ENCODE data around the gene ARHGAP15. TPM values are rescaled to one million over a fixed set of nuclear protein-coding genes. Genes with fewer than 3 reads are reported as not detected.

The ARHGAP15 gene
- total and polyA plus RNA-seq, 12 donors = 4.7 to 33.8 (median 10.4) TPM

- Histone ChIP-seq H3K36me3 (replicated peaks in 1 of 2) (no peaks in the 10 kb centered on the region), H3K4me1 (replicated peaks in 1 of 2) (no peaks in the 10 kb centered on the region), H3K27me3 (no peaks in the 10 kb centered on the region), H3K9me3 (replicated peaks in 1 of 3) (no peaks in the 10 kb centered on the region), H3K27ac (no peak overlapping the region), H3K4me3 (no peak overlapping the region)
- DNase-seq = no peak
- intact Hi-C loops (cut with DNase I) = no loop called here
- TF ChIP-seq CTCF (IDR thresholded peaks at IDR 0.05) = no peak
- TF ChIP-seq POLR2A (IDR thresholded peaks at IDR 0.05) = no peak
- WGBS, 4 donors = 72 to 76% (median 74%) methylated on average over 9 of the region's 9 CpGs
These were observed 216.9 kb downstream of the ARHGAP15 start for GRCh38 chr2:143345887-143346787.

GRCh38 chr2:143347271-143347695 is 218.1 kb downstream of the ARHGAP15 start:
- H3K9me3 ChIP-seq (replicated peaks in 1 of 3) = no peaks in the 10 kb centered on the region
- no peaks in the 10 kb centered on the region for H3K4me1 ChIP-seq (replicated peaks in 1 of 2)
- no peak for TF ChIP-seq CTCF (IDR thresholded peaks at IDR 0.05)
- TF ChIP-seq POLR2A (IDR thresholded peaks at IDR 0.05) = no peak
- no peak overlapping the region for H3K27ac ChIP-seq
- 75 to 84% (median 78%) methylated on average over 10 of the region's 10 CpGs for WGBS, 4 donors
- no peak overlapping the region for H3K4me3 ChIP-seq
- no peaks in the 10 kb centered on the region for H3K27me3 ChIP-seq
- intact Hi-C loops (cut with DNase I) = no loop called here
- DNase-seq = no peak
- no peaks in the 10 kb centered on the region for H3K36me3 ChIP-seq (replicated peaks in 1 of 2)

- intact Hi-C loops (cut with DNase I) = no loop called here
- H3K27me3 ChIP-seq = no peaks in the 10 kb centered on the region
- H3K4me1 ChIP-seq (replicated peaks in 1 of 2) = no peaks in the 10 kb centered on the region
- WGBS, 4 donors = 75 to 83% (median 79%) methylated on average over 4 of the region's 4 CpGs
- no peak for DNase-seq
- TF ChIP-seq POLR2A (IDR thresholded peaks at IDR 0.05) = no peak
- TF ChIP-seq CTCF (IDR thresholded peaks at IDR 0.05) = no peak
- H3K36me3 ChIP-seq (replicated peaks in 1 of 2) = no peaks in the 10 kb centered on the region
- no peak overlapping the region for H3K4me3 ChIP-seq
- no peak overlapping the region for H3K27ac ChIP-seq
- H3K9me3 ChIP-seq (replicated peaks in 1 of 3) = no peaks in the 10 kb centered on the region
These were observed 218.7 kb downstream of the ARHGAP15 start for GRCh38 chr2:143347901-143348414.

DNA sequence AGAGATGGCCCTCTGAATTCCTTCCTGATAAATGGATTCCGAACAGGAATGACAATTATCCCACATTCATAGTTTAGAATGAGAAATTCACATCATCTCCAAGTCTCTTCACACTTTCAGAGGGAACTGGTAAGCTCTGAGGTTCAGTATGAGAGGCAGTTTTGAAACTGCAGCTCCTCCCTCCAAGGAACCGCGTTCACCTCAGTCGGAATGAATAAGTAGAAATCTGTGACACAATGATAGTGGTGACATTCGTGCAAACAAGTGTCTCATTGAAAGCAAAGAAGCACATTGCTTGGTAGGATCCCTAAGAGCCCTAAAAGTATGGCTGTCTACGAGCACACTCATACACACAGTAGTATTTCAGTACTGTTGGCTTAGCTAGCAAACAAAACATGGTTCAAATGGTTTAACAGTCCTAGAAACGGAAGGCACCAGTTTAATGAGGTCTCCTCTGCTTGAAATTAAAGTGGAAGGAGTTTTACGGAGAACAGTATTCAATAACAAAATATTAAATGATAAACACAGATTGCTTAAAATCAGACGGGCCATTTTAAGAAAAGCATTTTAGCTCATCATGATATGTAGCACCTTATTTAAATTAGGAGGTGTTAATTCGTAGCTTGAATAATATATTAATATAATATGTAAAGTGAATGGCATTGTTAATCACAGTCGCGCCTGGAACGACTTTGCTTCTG is 225.0 kb downstream of the ARHGAP15 start:
- no peak for DNase-seq
- no peak overlapping the region for H3K27ac ChIP-seq
- no peaks in the 10 kb centered on the region for H3K4me1 ChIP-seq (replicated peaks in 1 of 2)
- TF ChIP-seq CTCF (IDR thresholded peaks at IDR 0.05) (no peak), POLR2A (IDR thresholded peaks at IDR 0.05) (no peak)
- H3K27me3 ChIP-seq = no peaks in the 10 kb centered on the region
- intact Hi-C loops (cut with DNase I) = no loop called here
- H3K4me3 ChIP-seq = no peak overlapping the region
- H3K9me3 ChIP-seq (replicated peaks in 1 of 3) = no peaks in the 10 kb centered on the region
- H3K36me3 ChIP-seq (replicated peaks in 1 of 2) = no peaks in the 10 kb centered on the region
- WGBS, 4 donors = 75 to 85% (median 83%) methylated on average over 13 of the region's 13 CpGs

All from adrenal gland (tissue), 12 donors.